T-helper 2 cell treated with Interferon-gamma antibody and Interleukin-4, amounts not matched to agents 5 μg/mL and 100 μg/mL, for 36 hours (primary cell): ENCODE measurements around the gene MIP.
"Not testable (repeated sequence)": the region's sequence is repeated elsewhere in the genome, so short reads cannot be mapped to it uniquely, and the experiment has no call there.

Experiments used
- DNase-seq: peaks from one replicate; pipeline ENCODE4 v3.0.0; 2021; ENCODE audit warnings: low spot score
- H3K27ac Mint-ChIP-seq: one replicate; pipeline ENCODE4 v1.8.0; 2021; ENCODE audit warnings: mild to moderate bottlenecking, mixed read lengths
- H3K27me3 Mint-ChIP-seq: one replicate; pipeline ENCODE4 v1.8.0; 2021; ENCODE audit warnings: low read depth, mixed read lengths
- H3K36me3 Mint-ChIP-seq: one replicate; pipeline ENCODE4 v1.8.0; 2021; ENCODE audit warnings: low read depth, mixed read lengths
- H3K4me1 Mint-ChIP-seq: one replicate; pipeline ENCODE4 v1.8.0; 2021; ENCODE audit warnings: low read depth, mixed read lengths
- H3K4me3 Mint-ChIP-seq: one replicate; pipeline ENCODE4 v1.8.0; 2022; ENCODE audit warnings: mild to moderate bottlenecking, moderate library complexity, mixed read lengths
- H3K9me3 Mint-ChIP-seq: one replicate; pipeline ENCODE4 v1.8.0; 2021; ENCODE audit warnings: mixed read lengths

The MIP gene

GRCh38 chr12:56454557-56454956 is at the start of gene MIP:
Gene MIP (minus strand): TSS chr12:56454657. CDS start chr12:56454613, 44 bp downstream.
- no peak within 1 kb of the TSS for H3K27ac Mint-ChIP-seq
- H3K27me3 Mint-ChIP-seq: peaks cover 7% of the 10 kb centered on the region
- H3K4me3 Mint-ChIP-seq: no peak within 1 kb of the TSS

GRCh38 chr12:56499879-56500278 is 45.4 kb upstream of the MIP start:
- H3K27ac Mint-ChIP-seq, DNase-seq, H3K27me3 Mint-ChIP-seq, H3K4me1 Mint-ChIP-seq, H3K4me3 Mint-ChIP-seq, H3K9me3 Mint-ChIP-seq, H3K36me3 Mint-ChIP-seq: not testable (repeated sequence)

More at GRCh38 chr12:56454557-56454956, at the start of gene MIP:
- H3K36me3 Mint-ChIP-seq: no peaks in the 10 kb centered on the region
- no peaks in the 10 kb centered on the region for H3K9me3 Mint-ChIP-seq
- no peak for DNase-seq
- H3K4me1 Mint-ChIP-seq: peaks cover 7% of the 10 kb centered on the region

GRCh38 chr12:56499452-56499851 is 45.0 kb upstream of the MIP start:
- not testable (repeated sequence) for DNase-seq, H3K27me3 Mint-ChIP-seq, H3K9me3 Mint-ChIP-seq, H3K27ac Mint-ChIP-seq, H3K36me3 Mint-ChIP-seq, H3K4me1 Mint-ChIP-seq, H3K4me3 Mint-ChIP-seq

GRCh38 chr12:56498126-56498902 is 43.9 kb upstream of the MIP start:
- H3K36me3 Mint-ChIP-seq, H3K9me3 Mint-ChIP-seq, H3K4me3 Mint-ChIP-seq, H3K27ac Mint-ChIP-seq, H3K4me1 Mint-ChIP-seq, H3K27me3 Mint-ChIP-seq, DNase-seq: not testable (repeated sequence)

GRCh38 chr12:56496704-56497103 is 42.2 kb upstream of the MIP start:
- H3K36me3 Mint-ChIP-seq, H3K4me1 Mint-ChIP-seq, H3K27ac Mint-ChIP-seq, H3K9me3 Mint-ChIP-seq: not testable (repeated sequence)
- Mint-ChIP-seq H3K4me3 (peak overlapping the region; percentile 29), H3K27me3 (peaks cover 13% of the 10 kb centered on the region)
- peak; percentile 56 for DNase-seq

- H3K27me3 Mint-ChIP-seq: peaks cover 26% of the 10 kb centered on the region
- H3K27ac Mint-ChIP-seq, H3K4me3 Mint-ChIP-seq, H3K4me1 Mint-ChIP-seq, H3K9me3 Mint-ChIP-seq, DNase-seq, H3K36me3 Mint-ChIP-seq: not testable (repeated sequence)
Measured at GRCh38 chr12:56494481-56494880, 40.0 kb upstream of the MIP start.

- not testable (repeated sequence) for H3K9me3 Mint-ChIP-seq, H3K36me3 Mint-ChIP-seq, DNase-seq, H3K4me3 Mint-ChIP-seq, H3K4me1 Mint-ChIP-seq, H3K27ac Mint-ChIP-seq
- H3K27me3 Mint-ChIP-seq: peaks cover 29% of the 10 kb centered on the region
Measured at GRCh38 chr12:56494106-56494415, 39.6 kb upstream of the MIP start.

GRCh38 chr12:56493409-56494105 is 39.1 kb upstream of the MIP start:
- H3K9me3 Mint-ChIP-seq, H3K36me3 Mint-ChIP-seq, H3K27ac Mint-ChIP-seq, H3K4me1 Mint-ChIP-seq, H3K4me3 Mint-ChIP-seq, DNase-seq: not testable (repeated sequence)
- H3K27me3 Mint-ChIP-seq: peaks cover 30% of the 10 kb centered on the region

GRCh38 chr12:56490360-56490759 is 35.9 kb upstream of the MIP start:
- peaks cover 4% of the 10 kb centered on the region for H3K9me3 Mint-ChIP-seq
- peaks cover 47% of the 10 kb centered on the region for H3K27me3 Mint-ChIP-seq
- no peak overlapping the region for H3K27ac Mint-ChIP-seq
- no peak overlapping the region for H3K4me3 Mint-ChIP-seq
- H3K4me1 Mint-ChIP-seq: peaks cover 15% of the 10 kb centered on the region
- H3K36me3 Mint-ChIP-seq: peaks cover 4% of the 10 kb centered on the region
- no peak for DNase-seq

GRCh38 chr12:56488041-56488955 is 33.8 kb upstream of the MIP start, which contains the start of gene GLS2:
Gene GLS2 (minus strand): TSS chr12:56488161. CDS start chr12:56488118, 43 bp downstream.
- Mint-ChIP-seq H3K4me3 (peak within 1 kb of the TSS; percentile 73), H3K27me3 (peaks cover 47% of the 10 kb centered on the region), H3K27ac (no peak within 1 kb of the TSS), H3K36me3 (peaks cover 4% of the 10 kb centered on the region), H3K4me1 (peaks cover 15% of the 10 kb centered on the region), H3K9me3 (peaks cover 4% of the 10 kb centered on the region)
- peak; percentile 61 for DNase-seq

GRCh38 chr12:56487448-56488040 is 33.1 kb upstream of the MIP start:
- peaks cover 46% of the 10 kb centered on the region for H3K27me3 Mint-ChIP-seq
- H3K4me3 Mint-ChIP-seq: peak overlapping the region; percentile 73
- H3K36me3 Mint-ChIP-seq: peaks cover 4% of the 10 kb centered on the region
- no peak for DNase-seq
- H3K27ac Mint-ChIP-seq: no peak overlapping the region
- peaks cover 15% of the 10 kb centered on the region for H3K4me1 Mint-ChIP-seq
- H3K9me3 Mint-ChIP-seq: peaks cover 4% of the 10 kb centered on the region

GRCh38 chr12:56486694-56487093 is 32.2 kb upstream of the MIP start:
- Mint-ChIP-seq H3K9me3 (peaks cover 4% of the 10 kb centered on the region), H3K4me3 (no peak overlapping the region), H3K4me1 (peaks cover 15% of the 10 kb centered on the region), H3K27ac (no peak overlapping the region), H3K27me3 (peaks cover 42% of the 10 kb centered on the region), H3K36me3 (peaks cover 4% of the 10 kb centered on the region)
- no peak for DNase-seq

GRCh38 chr12:56484566-56484965 is 30.1 kb upstream of the MIP start:
- no peak for DNase-seq
- Mint-ChIP-seq H3K27ac (no peak overlapping the region), H3K27me3 (peaks cover 25% of the 10 kb centered on the region), H3K4me1 (peaks cover 19% of the 10 kb centered on the region), H3K36me3 (peaks cover 5% of the 10 kb centered on the region), H3K9me3 (peaks cover 4% of the 10 kb centered on the region), H3K4me3 (no peak overlapping the region)
